Spleen (tissue), 7 donors: ENCODE data around the gene TTC28.

ENCODE experiments used
- CTCF ChIP-seq, 11 experiments: fragments of 200-600 bp in 7 of 11; fragments of 450-650 bp in 4 of 11; sonication (generic) in 4 of 11; IDR thresholded peaks in 8 of 11; conservative IDR thresholded peaks in 3 of 11; 1 replicate in 7 of 11; 2 replicates in 4 of 11; pipeline versions ENCODE4 v1.4.0 to v1.8.0; 2016 to 2021; ENCODE audit warnings: antibody characterized with exemption in 11 of 11, inconsistent platforms in 4 of 11, mild to moderate bottlenecking in 1 of 11
- POLR2A ChIP-seq, 3 donors: fragments of 450-650 bp; IDR thresholded peaks; one replicate each; pipeline ENCODE4 v1.5.1; 2017; ENCODE audit warnings: antibody characterized with exemption in 3 of 3, mild to moderate bottlenecking in 1 of 3
- donor health status: DM: no; HTN: no; CAD: no; lungs with moderate emphysema.
- donor health status: DM: no; HTN: no; CAD: no.
- donor health status: DM: no; HTN: no; CAD: no.

GRCh38 chr22:28093711-28094110 is 585.9 kb downstream of the TTC28 start:
- TF ChIP-seq CTCF (IDR thresholded peaks at IDR 0.05 in 8 of 11, conservative IDR thresholded peaks at IDR 0.05 in 3 of 11): no peak
- TF ChIP-seq POLR2A (IDR thresholded peaks at IDR 0.05): no peak
